H9 (cell line): Measurements from ENCODE around the gene LRRTM1. TPM values are rescaled to one million over a fixed set of nuclear protein-coding genes. Genes with fewer than 3 reads are reported as not detected.

Source experiments
- DNase-seq: peaks from one replicate; pipeline ENCODE4 v3.0.0-alpha.2; 2017
- H2AFZ ChIP-seq: one replicate; pipeline ENCODE4 v1.6.1; 2013; ENCODE audit warnings: mild to moderate bottlenecking, low read length, control low read depth, moderate library complexity
- H2AK5ac ChIP-seq: 2 replicates; pipeline ENCODE4 v1.6.1; 2013; ENCODE audit warnings: low read length, control low read depth, mixed read lengths; ENCODE audit not compliant: insufficient read length
- H2BK120ac ChIP-seq: one replicate; pipeline ENCODE4 v1.6.1; 2013; ENCODE audit warnings: low read depth, mild to moderate bottlenecking, low read length, control low read depth, inconsistent platforms; ENCODE audit not compliant: poor library complexity, severe bottlenecking
- H2BK12ac ChIP-seq: 2 replicates; pipeline ENCODE4 v1.6.1; 2013; ENCODE audit warnings: low read length, control low read depth, mixed read lengths, low read depth; ENCODE audit not compliant: insufficient read length
- H2BK15ac ChIP-seq: 2 replicates; pipeline ENCODE4 v1.6.1; 2013; ENCODE audit warnings: low read depth, low read length, control low read depth
- H2BK20ac ChIP-seq: one replicate; pipeline ENCODE4 v1.6.1; 2013; ENCODE audit warnings: low read depth, mild to moderate bottlenecking, low read length, control low read depth, inconsistent platforms; ENCODE audit not compliant: poor library complexity, severe bottlenecking
- H2BK5ac ChIP-seq: 2 replicates; pipeline ENCODE4 v1.6.1; 2013; ENCODE audit warnings: low read length, control low read depth, mixed read lengths; ENCODE audit not compliant: insufficient read length
- H3K14ac ChIP-seq: 2 replicates; pipeline ENCODE4 v1.6.1; 2013; ENCODE audit warnings: low read length, control low read depth; ENCODE audit not compliant: insufficient read depth
- H3K18ac ChIP-seq: 2 replicates; pipeline ENCODE4 v1.6.1; 2013; ENCODE audit warnings: low read depth, mild to moderate bottlenecking, mixed read lengths, low read length, control low read depth; ENCODE audit not compliant: insufficient read length
- H3K23ac ChIP-seq: 2 replicates; pipeline ENCODE4 v1.6.1; 2013; ENCODE audit warnings: low read length, control low read depth, mixed read lengths, low read depth; ENCODE audit not compliant: insufficient read length
- H3K23me2 ChIP-seq: 2 replicates; pipeline ENCODE4 v1.6.1; 2013; ENCODE audit warnings: low read depth, mild to moderate bottlenecking, mixed read lengths, low read length, control low read depth; ENCODE audit not compliant: insufficient read length, poor library complexity, severe bottlenecking
- H3K27ac ChIP-seq: 2 replicates; pipeline ENCODE4 v1.5.1; 2013; ENCODE audit warnings: low read length, control low read depth, mixed read lengths, low read depth; ENCODE audit not compliant: insufficient read length
- H3K27me3 ChIP-seq: 2 replicates; pipeline ENCODE4 v1.6.1; 2013; ENCODE audit warnings: low read length, control low read depth, inconsistent platforms; ENCODE audit not compliant: insufficient read depth
- H3K4ac ChIP-seq: 2 replicates; pipeline ENCODE4 v1.6.1; 2013; ENCODE audit warnings: low read depth, mild to moderate bottlenecking, control low read depth, inconsistent platforms, low read length, moderate library complexity
- H3K4me1 ChIP-seq: 2 replicates; pipeline ENCODE4 v1.6.1; 2013; ENCODE audit warnings: low read length, control low read depth, inconsistent platforms; ENCODE audit not compliant: insufficient read depth
- H3K4me2 ChIP-seq: 2 replicates; pipeline ENCODE4 v1.6.1; 2013; ENCODE audit warnings: low read length, control low read depth, mixed read lengths; ENCODE audit not compliant: insufficient read length, insufficient read depth
- H3K56ac ChIP-seq: 2 replicates; pipeline ENCODE4 v1.6.1; 2013; ENCODE audit warnings: low read depth, mild to moderate bottlenecking, mixed read lengths, low read length, control low read depth; ENCODE audit not compliant: insufficient read length
- H3K79me1 ChIP-seq: 2 replicates; pipeline ENCODE4 v1.6.1; 2013; ENCODE audit warnings: low read depth, mild to moderate bottlenecking, moderate library complexity, low read length, control low read depth, inconsistent platforms; ENCODE audit not compliant: insufficient read depth, poor library complexity, severe bottlenecking
- H3K79me2 ChIP-seq: 2 replicates; pipeline ENCODE4 v1.6.1; 2013; ENCODE audit warnings: low read length, control low read depth, inconsistent platforms; ENCODE audit not compliant: insufficient read depth
- H3K9ac ChIP-seq: 2 replicates; pipeline ENCODE4 v1.6.1; 2013; ENCODE audit warnings: low read length, control low read depth, mixed read lengths; ENCODE audit not compliant: insufficient read length; ENCODE audit errors: extremely low read depth
- H3K9me3 ChIP-seq: one replicate; pipeline ENCODE4 v1.6.1; 2013; ENCODE audit warnings: low read depth, low read length, inconsistent platforms; ENCODE audit not compliant: control insufficient read depth
- H3T11ph ChIP-seq: one replicate; pipeline ENCODE4 v1.6.1; 2013; ENCODE audit warnings: mild to moderate bottlenecking, low read length, control low read depth, inconsistent platforms
- H4K20me1 ChIP-seq: one replicate; pipeline ENCODE4 v1.6.1; 2013; ENCODE audit not compliant: control insufficient read depth, insufficient read length, insufficient read depth
- H4K5ac ChIP-seq: 2 replicates; pipeline ENCODE4 v1.6.1; 2013; ENCODE audit warnings: low read depth, mild to moderate bottlenecking, mixed read lengths, low read length, control low read depth; ENCODE audit not compliant: insufficient read length
- H4K8ac ChIP-seq: replicated peaks from 2 replicates; pipeline ENCODE4 v1.6.1; 2013; ENCODE audit warnings: low read length, control low read depth, mixed read lengths, low read depth; ENCODE audit not compliant: insufficient read length
- H4K91ac ChIP-seq: 2 replicates; pipeline ENCODE4 v1.6.1; 2013; ENCODE audit warnings: low read depth, mild to moderate bottlenecking, moderate library complexity, mixed read lengths, low read length, control low read depth; ENCODE audit not compliant: insufficient read length
- H3K27ac Mint-ChIP-seq, 3 experiments: 2 replicates in 2 of 3; 3 replicates in 1 of 3; pipeline ENCODE4 v1.8.0; 2020 to 2021; ENCODE audit warnings: mixed read lengths in 3 of 3, mild to moderate bottlenecking in 1 of 3, moderate library complexity in 1 of 3
- H3K27me3 Mint-ChIP-seq: 2 replicates; pipeline ENCODE4 v1.8.0; 2021; ENCODE audit warnings: low read depth, mild to moderate bottlenecking, moderate library complexity, mixed read lengths
- H3K36me3 Mint-ChIP-seq, 3 experiments: 2 replicates in 2 of 3; 3 replicates in 1 of 3; pipeline ENCODE4 v1.8.0; 2020 to 2021; ENCODE audit warnings: low read depth in 3 of 3, mixed read lengths in 3 of 3; ENCODE audit not compliant: insufficient read depth in 1 of 3
- H3K4me1 Mint-ChIP-seq, 2 experiments: 2 replicates each; pipeline ENCODE4 v1.8.0; 2020; ENCODE audit warnings: mixed read lengths in 2 of 2
- H3K4me3 Mint-ChIP-seq, 2 experiments: 2 replicates in 1 of 2; 3 replicates in 1 of 2; pipeline ENCODE4 v1.8.0; 2020 to 2021; ENCODE audit warnings: mild to moderate bottlenecking in 2 of 2, mixed read lengths in 2 of 2, moderate library complexity in 1 of 2
- H3K9me3 Mint-ChIP-seq, 2 experiments: 2 replicates in 1 of 2; 3 replicates in 1 of 2; pipeline ENCODE4 v1.8.0; 2020; ENCODE audit warnings: mild to moderate bottlenecking in 2 of 2, mixed read lengths in 2 of 2, moderate library complexity in 1 of 2
- WGBS: extraction: QIAGEN DNeasy Blood & Tissue Kit; methylation state at CpG from one replicate; pipeline ENCODE4 v1.1.7; 2013; ENCODE audit warnings: missing lambda C conversion rate, low lambda C conversion rate, mixed read lengths; ENCODE audit not compliant: insufficient read length; ENCODE audit errors: extremely low coverage; 5-methylcytosine and 5-hydroxymethylcytosine counted together
- total RNA-seq: library from RNA; stranded (reverse); gene quantifications from 2 replicates; pipeline ENCODE4 v1.2.1, GENCODE V29; 2021
- TF ChIP-seq, protein P1 (sequence below): fragments of 200-600 bp; sonication (generic); conservative IDR thresholded peaks from 3 replicates; pipeline ENCODE4 v1.8.0; 2021; ENCODE audit warnings: antibody characterized with exemption, mild to moderate bottlenecking

LRRTM1 gene
- total RNA-seq, 1 experiment from 2014 or later = 1.2 TPM

DNA sequence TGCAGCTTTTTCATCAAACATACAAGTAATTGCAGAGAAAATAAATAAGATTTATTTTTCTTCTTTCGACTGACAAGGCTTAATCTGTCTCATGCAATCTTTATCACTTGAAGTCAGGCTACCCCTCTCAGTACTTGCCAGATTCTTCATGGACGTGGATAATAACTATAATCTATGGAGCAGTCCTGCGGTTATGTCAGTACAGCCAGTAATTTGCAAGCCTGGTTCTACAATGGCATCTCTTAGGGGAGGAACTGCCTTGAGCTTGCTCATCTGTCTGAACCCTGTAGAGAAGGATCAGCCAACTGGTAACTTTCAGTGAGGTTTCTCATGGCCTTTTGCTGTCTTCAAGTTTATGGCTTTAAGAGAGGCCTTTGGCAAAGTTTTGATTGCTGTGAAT is 35.5 kb upstream of the LRRTM1 start:
- Histone ChIP-seq H3K18ac (no peak overlapping the region), H4K91ac (no peak overlapping the region), H4K5ac (no peak overlapping the region), H2BK120ac (no peak overlapping the region), H2BK15ac (no peak overlapping the region), H3K56ac (no peak overlapping the region), H3K4me1 (no peaks in the 10 kb centered on the region; the same call in 1 of the 2 replicates), H3K27me3 (no peaks in the 10 kb centered on the region), H3K23ac (no peak overlapping the region), H2AFZ (no peak overlapping the region), H3K14ac (no peak overlapping the region), H3K27ac (no peak overlapping the region), H3K4me2 (no peak overlapping the region), H3K9me3 (no peaks in the 10 kb centered on the region), H2BK5ac (no peak overlapping the region), H3K79me2 (no peaks in the 10 kb centered on the region), H3T11ph (no peak overlapping the region), H2BK12ac (no peak overlapping the region), H2BK20ac (no peak overlapping the region), H4K8ac (no peak overlapping the region), H3K4ac (no peak overlapping the region), H3K9ac (no peak overlapping the region), H4K20me1 (no peaks in the 10 kb centered on the region), H3K23me2 (no peaks in the 10 kb centered on the region), H3K79me1 (no peaks in the 10 kb centered on the region), H2AK5ac (no peak overlapping the region)
- WGBS = no CpG with 5 or more reads among the region's 3 CpGs
- Mint-ChIP-seq H3K4me3 (no peak overlapping the region), H3K9me3 (no peaks in the 10 kb centered on the region), H3K36me3 (no peaks in the 10 kb centered on the region; a peak in 1 of 7 replicates), H3K4me1 (no peaks in the 10 kb centered on the region), H3K27me3 (no peaks in the 10 kb centered on the region), H3K27ac (no peak overlapping the region)
- DNase-seq = no peak
- TF ChIP-seq, protein P1, sequence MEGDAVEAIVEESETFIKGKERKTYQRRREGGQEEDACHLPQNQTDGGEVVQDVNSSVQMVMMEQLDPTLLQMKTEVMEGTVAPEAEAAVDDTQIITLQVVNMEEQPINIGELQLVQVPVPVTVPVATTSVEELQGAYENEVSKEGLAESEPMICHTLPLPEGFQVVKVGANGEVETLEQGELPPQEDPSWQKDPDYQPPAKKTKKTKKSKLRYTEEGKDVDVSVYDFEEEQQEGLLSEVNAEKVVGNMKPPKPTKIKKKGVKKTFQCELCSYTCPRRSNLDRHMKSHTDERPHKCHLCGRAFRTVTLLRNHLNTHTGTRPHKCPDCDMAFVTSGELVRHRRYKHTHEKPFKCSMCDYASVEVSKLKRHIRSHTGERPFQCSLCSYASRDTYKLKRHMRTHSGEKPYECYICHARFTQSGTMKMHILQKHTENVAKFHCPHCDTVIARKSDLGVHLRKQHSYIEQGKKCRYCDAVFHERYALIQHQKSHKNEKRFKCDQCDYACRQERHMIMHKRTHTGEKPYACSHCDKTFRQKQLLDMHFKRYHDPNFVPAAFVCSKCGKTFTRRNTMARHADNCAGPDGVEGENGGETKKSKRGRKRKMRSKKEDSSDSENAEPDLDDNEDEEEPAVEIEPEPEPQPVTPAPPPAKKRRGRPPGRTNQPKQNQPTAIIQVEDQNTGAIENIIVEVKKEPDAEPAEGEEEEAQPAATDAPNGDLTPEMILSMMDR = no peak
